Measurements from ENCODE around the gene DRD4.

Gene DRD4

DNA sequence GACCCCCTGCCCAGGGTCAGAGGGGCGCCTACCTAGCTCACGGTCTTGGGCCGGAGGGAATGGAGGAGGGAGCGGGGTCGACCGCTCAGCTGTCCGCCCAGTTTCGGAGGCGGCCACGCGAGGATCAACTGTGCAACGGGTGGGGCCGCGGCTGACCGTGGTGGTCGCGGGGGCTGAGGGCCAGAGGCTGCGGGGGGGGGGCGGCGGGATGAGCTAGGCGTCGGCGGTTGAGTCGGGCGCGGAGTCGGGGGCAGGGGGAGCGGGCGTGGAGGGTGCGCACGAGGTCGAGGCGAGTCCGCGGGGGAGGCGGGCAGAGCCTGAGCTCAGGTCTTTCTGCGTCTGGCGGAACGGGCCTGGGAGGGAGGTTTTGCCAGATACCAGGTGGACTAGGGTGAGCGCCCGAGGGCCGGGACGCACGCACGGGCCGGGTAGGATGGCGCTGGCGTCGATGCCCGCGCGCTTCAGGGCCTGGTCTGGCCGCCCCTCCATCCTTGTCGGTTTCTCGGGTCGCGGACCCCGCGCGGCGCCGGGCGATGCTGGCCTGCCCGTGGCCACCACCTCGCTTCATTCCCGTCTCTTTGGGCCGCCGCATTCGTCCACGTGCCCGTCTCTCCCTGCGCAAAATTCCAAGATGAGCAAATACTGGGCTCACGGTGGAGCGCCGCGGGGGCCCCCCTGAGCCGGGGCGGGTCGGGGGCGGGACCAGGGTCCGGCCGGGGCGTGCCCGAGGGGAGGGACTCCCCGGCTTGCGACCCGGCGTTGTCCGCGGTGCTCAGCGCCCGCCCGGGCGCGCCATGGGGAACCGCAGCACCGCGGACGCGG, at the start of gene DRD4:
Gene DRD4 (plus strand): TSS at position 759 of the 822 bp plus-strand sequence. CDS start 36 bp downstream, at position 795.
- no peak for DNase-seq

DNA sequence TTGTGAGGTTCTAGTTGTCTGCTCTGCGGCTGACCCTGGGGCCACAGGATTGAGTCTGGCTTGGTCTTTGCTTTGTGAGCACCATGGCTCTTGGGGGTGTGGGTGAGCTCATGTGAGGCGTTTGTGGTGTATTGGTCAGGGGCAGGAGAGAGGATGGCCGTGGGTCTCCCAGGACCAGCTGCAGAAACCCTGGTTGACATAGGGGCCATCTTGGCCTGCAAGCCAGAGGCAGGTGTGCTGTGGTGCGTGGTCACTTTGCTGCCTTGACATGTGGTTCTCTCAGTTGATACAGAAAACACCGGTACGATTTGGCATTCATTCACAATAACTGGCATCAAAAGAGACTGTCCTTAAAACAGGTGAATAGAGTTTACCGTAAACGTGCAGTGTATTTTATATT, 49.5 kb upstream of the DRD4 start:
- no peak for DNase-seq

DNA sequence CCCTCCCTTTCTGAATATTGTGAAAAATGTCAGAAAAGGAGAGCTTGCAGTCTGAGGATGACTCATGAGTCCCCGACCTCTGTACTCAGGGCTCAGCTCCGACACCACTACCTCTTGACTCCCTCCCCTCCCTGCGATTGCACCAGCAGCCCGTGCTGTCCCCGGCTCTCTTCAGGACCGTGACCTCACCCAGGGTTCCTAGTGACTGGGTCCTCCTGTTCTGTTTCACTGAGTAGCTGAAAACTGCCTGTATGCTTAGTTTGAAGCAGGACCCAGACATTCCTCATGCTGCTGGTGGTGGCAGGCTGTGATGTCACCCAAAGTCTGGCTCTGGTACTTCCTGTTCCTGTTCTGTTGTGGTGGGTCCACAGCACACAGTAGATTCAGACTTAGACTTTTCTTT, 49.1 kb upstream of the DRD4 start:
- no peak for DNase-seq

DNA sequence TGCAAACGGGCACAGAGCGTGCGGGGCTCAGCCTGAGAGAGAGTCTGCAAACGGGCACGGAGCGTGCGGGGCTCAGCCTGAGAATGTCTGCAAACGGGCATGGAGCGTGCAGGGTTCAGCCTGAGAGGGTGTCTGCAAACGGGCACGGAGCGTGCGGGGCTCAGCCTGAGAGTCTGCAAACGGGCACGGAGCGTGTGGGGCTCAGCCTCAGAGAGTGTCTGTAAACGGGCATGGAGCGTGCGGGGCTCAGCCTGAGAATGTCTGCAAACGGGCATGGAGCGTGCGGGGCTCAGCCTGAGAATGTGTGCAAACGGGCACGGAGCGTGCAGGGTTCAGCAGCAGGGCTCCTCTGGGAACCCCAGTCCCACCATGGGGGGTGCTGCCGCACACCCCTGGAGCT, 47.3 kb upstream of the DRD4 start:
- no peak for DNase-seq

DNA sequence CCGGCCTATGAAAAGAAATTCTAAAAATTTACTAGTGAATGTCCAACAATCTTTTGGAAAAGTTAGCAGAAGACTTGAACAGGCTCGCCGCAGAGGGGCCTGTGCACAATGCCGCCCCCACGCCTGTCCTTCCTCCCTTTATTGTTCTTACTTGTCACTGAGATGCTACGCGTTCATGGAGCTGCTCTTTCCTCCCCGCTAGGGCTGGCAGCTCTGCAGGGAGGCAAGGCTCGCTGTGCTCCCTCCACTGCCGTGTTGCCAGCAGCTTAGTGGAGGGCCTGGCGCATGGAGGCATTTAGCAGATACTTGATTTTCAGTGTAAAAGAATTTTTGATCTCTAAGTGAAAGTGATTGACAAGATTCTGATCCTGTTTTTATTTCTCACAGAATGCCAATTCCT, 46.1 kb upstream of the DRD4 start:
- DNase-seq: no peak

DNA sequence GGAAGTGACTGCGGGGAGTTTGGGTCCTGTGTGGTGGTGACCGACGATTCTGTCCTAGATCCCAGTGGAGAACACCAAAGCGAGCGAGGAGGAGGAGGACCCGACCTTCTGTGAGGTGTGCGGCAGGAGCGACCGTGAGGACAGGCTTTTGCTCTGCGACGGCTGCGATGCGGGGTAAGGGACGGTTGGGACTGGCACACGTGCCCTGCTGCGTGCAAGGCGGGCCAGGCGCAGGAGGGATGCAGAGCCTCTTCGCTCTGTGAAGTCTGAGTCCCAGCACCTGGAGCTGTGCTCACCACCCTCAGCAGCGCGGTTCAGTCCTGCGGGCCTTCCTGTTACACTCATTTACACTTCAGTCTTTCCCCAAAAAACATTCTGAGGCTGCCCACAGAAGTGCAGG, 44.6 kb upstream of the DRD4 start:
- DNase-seq: no peak

DNA sequence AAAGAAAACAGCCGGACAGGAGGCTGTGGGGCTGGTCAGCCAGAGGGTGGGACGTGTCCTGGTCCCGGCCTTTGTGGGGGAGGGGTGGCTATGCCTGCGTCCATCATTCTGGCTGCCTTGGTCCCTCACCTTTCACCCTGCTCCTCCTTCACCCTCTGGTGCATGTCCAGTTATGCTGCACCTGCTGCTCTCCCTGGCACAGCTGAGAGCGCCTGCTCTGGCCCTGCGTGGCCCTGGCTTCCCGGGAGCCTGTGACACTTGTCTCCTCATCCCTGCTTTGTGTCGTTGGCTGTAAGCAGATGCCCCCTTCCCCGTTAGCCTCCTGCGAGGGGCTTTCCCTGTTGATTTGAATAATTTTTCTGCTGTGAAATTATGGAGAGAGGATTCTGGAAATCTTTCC, 44.2 kb upstream of the DRD4 start:
- no peak for DNase-seq

DNA sequence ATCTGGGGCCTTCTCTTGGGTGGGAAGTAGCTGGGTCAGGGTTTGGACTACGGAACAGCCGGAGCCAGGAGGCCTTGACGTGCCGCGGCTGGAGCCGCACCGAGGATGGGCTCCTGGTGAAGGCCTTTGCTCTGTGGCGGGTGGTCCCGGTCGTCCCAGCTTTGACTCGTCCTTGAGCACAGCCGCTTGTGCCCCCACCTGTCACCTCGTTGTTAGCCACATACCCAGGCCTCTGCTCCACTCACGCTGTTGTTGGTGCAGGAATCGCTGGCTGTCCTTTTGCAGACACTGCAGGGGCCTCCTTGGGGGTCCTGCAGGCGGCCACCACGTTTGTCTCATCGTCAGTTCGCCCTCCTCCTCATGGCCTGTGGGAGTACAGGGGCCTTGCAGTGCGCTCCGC, 43.7 kb upstream of the DRD4 start:
- no peak for DNase-seq

DNA sequence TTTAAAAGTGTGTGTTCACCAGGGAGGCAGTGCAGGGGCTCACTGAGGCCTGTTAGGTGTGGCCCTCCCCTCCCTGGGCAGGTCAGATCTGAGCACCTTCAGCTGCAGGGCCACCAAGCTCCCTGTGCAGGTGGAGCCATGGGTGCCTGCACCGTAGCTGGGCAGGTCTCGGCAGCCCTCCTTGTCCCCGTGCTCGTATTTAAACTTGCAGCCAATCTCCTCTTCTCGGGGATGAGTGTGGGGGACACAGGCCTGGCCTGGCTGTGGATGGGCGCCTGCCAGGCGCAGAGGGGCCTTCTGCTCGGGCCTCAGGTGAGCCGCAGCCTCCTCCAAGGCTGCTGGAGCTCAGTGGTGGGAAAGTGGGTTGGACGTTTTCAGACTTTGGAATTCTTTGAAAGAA, 41.7 kb upstream of the DRD4 start:
- DNase-seq: no peak

DNA sequence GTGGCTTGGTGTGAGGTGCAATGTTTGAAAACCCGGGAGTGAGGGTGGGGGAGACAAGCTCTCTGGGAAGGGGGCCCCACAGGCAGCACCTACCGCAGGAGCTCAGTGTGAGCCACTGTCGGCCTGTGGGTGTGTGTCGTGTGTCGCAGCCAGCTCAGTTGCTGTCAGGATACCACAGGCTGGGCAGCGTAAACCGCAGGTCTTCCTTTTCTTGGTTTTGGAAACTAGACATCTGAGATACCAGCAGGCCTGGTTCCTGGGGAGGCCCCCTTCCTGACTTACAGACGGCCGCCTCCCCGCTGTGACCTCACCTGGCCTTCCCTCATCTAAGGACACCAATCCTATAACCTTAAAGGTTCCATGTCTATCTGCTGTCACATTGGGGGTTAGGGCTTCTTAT, 40.7 kb upstream of the DRD4 start:
- DNase-seq: no peak

DNA sequence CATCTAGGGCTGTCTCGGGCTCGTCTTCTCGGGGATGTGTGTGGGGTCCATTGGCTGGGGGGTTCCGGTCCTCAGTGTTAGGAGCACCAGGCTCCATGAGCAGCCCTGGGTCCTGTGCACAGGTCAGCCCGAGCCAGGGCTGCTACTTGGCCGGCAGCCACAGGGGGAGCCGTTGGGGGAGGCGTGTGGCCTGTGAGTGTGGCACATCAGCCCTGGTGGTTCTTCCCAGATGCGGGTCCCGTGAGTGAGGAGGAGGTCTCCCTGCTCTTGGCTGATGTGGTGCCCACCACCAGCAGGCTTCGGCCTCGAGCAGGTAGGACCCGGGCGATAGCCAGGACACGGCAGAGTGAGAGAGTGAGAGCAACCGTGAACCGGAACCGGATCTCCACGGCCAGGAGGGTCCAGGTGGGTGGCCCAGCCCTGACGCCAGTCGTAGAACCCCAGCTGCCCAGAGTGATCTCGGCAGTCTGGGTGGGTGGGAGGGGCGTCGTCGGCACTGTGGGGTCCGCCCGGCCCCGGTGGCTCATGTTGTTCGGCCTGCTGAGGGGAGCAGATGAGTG, 39.8 kb upstream of the DRD4 start:
- no peak for DNase-seq

DNA sequence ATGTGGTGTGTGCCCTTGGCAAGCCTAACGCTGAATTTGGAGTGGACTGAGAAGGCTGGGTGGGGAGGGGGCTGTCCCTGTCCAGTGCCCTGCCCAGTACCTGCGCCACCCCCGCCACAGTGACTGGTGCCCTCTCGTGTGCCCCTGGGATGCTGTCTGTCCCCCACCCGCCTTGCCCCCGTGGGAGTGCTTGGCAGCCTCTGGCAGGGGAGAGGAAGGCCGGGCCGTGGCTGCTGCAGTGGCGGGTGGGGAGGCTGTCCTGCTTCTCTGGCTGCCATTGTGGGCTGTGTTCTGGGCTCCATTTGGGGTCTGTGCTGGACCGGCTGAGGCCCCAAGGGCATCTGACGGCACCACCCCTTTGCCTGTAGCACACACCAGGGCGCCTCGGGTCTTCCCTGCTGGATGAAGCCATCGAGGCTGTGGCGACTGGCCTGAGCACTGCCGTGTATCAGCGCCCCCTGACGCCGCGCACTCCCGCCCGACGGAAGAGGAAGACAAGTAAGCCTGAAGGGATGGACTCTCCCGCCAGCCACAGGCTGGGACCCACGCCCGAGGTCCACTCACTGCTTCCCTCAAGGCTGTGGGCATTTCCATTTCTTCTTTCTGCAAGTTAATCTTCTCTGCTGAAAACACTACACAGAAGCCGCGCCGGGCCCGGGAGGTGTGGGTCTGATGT, 38.9 kb upstream of the DRD4 start:
- no peak for DNase-seq

DNA sequence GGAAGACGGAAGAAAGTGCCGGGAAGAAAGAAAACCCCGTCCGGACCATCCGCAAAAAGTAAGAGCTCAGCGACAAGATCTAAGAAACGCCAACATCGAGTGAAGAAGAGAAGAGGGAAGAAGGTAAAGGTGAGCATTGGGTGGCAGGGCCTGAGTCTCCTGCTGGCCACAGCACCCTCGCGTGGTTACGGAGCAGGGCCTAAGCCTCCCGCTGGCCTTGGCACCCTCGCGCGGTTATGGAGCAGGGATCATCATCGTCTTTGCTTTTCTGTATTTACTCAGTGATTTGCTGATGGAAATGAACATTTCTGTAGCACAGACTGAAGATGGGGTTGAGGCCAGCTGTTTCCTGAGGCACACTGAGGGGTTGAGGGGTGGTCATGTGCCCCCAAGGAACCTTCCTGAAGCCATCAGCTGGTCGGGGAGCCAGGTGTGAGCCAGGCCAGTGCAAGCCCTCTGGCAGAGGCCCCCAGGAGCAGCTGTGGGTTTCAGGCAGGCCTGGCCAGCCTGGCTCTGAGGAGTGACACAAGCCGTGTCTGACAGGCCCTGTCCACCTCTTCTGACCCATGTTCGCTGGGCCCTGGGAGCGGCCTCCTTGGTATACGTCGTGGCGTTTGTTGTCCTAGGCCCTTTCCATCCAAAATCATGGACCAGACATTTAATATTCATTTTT, 35.4 kb upstream of the DRD4 start:
- no peak for DNase-seq

DNA sequence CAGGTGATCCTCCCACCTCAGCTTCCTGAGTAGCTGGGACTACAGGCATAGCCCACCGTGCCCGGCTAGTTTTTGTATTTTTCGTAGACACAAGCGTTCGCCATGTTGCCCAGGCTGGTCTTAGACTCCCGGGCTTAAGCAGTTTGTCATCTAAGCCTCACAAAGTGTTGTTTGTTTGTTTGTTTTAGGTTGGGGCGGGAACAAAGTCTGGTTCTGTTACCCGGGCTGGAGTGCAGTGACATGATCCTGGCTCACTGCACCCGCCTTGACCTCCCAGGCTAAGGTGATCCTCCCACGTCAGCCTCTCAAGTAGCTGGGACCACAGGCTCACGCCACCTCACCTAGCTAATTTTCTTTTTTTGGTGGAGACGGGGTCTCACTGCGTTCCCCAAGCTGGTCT, 33.9 kb upstream of the DRD4 start:
- DNase-seq: no peak

DNA sequence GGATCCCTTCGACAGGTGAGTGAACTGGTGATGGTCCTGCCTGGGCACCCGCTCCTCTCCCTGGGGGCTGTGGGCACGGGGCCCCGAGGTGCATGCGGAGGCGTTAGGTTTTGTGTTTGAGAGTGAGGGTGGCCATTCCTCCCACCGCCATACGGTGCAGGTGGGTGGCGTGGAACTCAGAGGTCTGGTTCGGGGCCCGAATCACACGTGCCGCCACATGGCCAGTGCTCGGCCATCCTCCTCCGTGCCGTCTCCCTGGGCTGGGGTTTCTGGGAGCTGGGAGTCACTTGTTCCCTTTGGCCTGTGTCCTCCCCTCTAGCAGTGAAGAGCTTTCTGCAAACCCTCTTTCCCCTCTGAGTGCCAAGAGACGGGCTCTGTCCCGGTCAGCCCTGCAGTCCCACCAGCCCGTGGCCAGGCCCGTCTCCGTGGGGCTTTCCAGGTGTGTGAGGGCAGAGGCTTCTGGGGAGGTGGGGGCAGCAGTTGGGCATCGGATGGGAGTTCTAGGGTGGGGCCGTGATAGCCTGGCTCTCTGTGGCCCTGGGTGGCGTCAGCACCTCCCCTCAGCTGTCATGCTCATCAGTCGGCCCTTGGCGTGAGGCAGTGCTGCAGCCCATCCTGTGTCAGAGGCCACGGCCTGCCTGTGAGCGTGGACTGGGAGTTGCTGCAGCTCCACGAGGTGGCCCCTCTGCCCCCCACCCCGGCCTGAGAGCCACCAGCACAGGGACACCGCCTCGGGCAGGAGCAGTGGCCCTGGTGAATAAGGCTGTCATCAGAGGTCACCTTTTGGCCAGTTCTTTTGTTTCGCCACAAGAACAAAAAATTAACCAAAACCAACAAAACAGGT, 31.6 kb upstream of the DRD4 start:
- no peak for DNase-seq

DNA sequence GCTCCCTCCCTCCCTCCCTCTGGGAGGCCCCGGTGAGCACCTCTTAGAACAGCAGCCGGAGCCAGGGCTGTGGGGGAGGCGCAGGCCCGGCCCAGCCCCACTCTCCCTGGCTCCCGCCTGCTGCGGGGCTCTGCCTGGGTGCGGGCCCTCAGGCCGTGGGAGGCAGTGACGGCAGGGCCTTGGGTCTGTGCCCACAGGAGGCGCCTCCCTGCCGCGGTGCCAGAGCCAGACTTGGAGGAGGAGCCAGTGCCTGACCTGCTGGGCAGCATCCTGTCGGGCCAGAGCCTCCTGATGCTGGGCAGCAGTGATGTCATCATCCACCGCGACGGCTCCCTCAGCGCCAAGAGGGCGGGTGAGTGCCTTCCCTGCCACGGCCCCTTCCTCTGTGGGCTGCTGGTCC, 30.8 kb upstream of the DRD4 start:
- DNase-seq: no peak

DNA sequence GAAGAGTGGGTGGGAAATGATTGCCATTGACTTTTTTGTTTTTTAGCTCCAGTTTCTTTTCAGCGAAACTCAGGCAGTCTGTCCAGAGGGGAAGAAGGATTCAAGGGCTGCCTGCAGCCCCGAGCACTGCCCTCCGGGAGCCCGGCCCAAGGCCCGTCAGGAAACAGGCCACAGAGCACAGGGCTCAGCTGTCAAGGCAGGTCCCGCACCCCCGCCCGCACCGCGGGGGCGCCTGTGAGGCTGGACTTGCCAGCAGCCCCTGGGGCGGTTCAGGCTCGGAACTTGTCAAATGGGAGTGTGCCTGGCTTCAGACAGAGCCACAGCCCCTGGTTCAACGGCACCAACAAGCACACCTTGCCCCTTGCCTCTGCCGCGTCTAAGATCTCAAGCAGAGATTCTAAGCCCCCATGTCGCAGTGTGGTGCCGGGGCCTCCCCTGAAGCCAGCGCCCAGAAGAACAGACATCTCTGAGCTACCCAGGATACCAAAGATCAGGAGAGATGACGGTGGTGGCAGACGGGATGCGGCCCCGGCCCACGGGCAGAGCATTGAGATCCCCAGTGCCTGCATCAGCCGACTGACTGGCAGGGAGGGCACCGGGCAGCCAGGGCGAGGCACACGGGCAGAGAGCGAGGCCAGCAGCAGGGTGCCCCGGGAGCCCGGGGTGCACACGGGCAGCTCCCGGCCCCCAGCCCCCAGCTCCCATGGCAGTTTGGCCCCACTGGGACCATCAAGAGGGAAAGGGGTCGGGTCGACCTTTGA, 29.9 kb upstream of the DRD4 start:
- DNase-seq: no peak

DNA sequence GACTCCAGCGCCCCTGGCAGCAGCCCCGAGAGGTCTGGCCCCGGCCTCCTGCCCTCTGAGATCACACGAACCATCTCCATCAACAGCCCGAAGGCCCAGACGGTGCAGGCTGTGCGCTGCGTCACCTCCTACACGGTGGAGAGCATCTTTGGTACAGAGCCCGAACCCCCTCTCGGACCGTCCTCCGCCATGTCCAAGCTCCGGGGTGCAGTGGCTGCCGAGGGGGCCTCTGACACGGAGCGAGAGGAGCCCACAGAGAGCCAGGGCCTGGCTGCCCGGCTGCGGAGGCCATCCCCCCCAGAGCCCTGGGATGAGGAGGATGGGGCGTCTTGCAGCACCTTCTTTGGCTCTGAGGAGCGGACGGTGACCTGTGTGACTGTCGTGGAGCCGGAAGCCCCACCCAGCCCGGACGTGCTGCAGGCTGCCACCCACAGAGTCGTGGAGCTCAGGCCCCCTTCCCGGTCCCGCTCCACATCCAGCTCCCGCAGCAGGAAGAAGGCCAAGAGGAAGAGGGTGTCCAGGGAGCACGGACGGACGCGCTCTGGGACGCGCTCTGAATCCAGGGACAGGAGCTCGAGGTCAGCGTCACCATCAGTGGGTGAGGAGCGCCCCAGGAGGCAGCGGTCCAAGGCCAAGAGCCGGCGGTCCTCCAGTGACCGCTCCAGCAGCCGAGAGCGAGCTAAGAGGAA, 29.0 kb upstream of the DRD4 start:
- DNase-seq: no peak

DNA sequence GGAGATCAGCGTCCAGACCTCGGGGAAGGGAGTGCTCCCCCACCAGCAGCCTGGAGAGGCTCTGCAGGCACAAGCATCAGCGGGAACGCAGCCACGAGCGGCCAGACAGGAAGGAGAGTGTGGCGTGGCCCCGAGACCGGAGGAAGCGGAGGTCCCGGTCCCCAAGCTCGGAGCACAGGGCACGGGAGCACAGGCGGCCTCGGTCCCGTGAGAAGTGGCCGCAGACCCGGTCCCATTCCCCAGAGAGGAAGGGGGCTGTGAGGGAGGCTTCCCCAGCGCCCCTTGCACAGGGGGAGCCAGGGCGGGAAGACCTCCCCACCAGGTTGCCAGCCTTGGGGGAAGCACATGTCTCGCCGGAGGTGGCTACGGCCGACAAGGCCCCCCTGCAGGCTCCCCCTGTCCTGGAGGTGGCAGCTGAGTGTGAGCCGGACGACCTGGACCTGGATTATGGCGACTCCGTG, 28.2 kb upstream of the DRD4 start:
- DNase-seq: no peak

DNA sequence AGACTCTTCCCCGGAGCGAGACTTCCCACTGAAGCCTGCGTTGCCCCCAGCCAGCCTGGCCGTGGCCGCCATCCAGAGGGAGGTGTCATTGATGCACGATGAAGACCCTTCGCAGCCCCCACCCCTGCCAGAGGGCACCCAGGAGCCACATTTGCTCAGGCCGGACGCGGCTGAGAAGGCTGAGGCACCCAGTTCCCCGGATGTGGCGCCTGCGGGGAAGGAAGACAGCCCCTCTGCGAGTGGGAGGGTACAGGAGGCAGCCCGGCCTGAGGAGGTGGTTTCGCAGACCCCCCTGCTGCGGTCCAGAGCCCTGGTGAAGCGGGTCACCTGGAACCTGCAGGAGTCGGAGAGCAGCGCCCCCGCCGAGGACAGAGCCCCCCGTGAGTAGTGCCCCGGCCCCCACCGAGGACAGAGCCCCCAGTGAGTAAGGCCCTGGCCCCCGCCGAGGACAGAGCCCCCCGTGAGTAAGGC, 27.7 kb upstream of the DRD4 start:
- DNase-seq: no peak

DNA sequence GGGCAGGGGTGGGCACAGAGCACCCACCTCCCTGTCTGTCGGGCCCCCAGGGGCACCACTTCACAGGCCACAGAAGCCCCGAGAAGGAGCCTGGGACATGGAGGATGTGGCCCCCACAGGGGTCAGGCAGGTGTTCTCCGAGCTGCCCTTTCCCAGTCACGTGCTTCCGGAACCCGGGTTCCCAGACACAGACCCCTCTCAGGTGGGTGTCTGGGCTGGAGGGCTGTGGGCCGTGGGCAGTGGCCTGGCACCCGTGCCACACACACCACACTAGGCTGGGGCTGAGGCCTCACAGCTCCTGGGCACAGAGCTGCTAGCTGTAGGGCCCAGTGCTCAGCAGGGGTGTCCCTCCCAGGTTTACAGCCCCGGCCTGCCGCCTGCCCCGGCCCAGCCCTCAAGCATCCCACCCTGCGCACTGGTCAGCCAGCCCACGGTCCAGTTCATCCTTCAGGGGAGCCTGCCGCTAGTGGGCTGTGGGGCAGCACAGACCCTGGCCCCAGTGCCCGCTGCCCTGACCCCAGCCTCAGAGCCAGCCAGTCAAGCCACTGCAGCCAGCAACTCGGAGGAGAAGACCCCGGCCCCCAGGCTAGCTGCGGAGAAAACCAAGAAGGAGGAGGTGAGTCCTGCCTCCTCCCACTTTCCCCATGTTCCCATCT, 26.8 kb upstream of the DRD4 start:
- DNase-seq: no peak
